HepG2 (cell line): ENCODE results near the gene IL2RA. TPM values are rescaled to one million over a fixed set of nuclear protein-coding genes. Genes with fewer than 3 reads are reported as not detected.

ENCODE experiments used
- AGO2 ChIP-seq: fragments of 200-400 bp; formaldehyde crosslinking; optimal IDR thresholded peaks from 2 replicates; pipeline ENCODE3; 2017; ENCODE audit warnings: mild to moderate bottlenecking, low read depth, low read length, moderate library complexity
- CBX5 ChIP-seq: sonication (generic); formaldehyde crosslinking; IDR thresholded peaks from 2 replicates; pipeline ENCODE4 v1.4.0; 2020; ENCODE audit warnings: missing genetic modification reagents, borderline replicate concordance
- CERS6 ChIP-seq: sonication (generic); formaldehyde crosslinking; IDR thresholded peaks from 2 replicates; pipeline ENCODE4 v1.5.0; 2020; ENCODE audit warnings: missing genetic modification reagents
- ELK4 ChIP-seq: sonication (generic); formaldehyde crosslinking; IDR thresholded peaks from 2 replicates; pipeline ENCODE4 v1.9.0; 2021; ENCODE audit warnings: missing genetic modification reagents, borderline replicate concordance
- FOXJ3 ChIP-seq: sonication (generic); formaldehyde crosslinking; IDR thresholded peaks from 2 replicates; pipeline ENCODE4 v1.4.0; 2020; ENCODE audit warnings: missing genetic modification reagents, mild to moderate bottlenecking, borderline replicate concordance
- GABPB1 ChIP-seq: IDR thresholded peaks from 2 replicates; pipeline ENCODE4 v1.6.1; 2016; ENCODE audit warnings: mild to moderate bottlenecking, missing genetic modification reagents, moderate library complexity, missing compliant biosample characterization
- HOXA5 ChIP-seq: sonication (generic); formaldehyde crosslinking; IDR thresholded peaks from 2 replicates; pipeline ENCODE4 v1.4.0; 2020; ENCODE audit warnings: missing genetic modification reagents
- IKZF4 ChIP-seq: sonication (generic); formaldehyde crosslinking; IDR thresholded peaks from 2 replicates; pipeline ENCODE4 v1.5.1; 2020; ENCODE audit warnings: borderline replicate concordance, mild to moderate bottlenecking, low read depth, missing genetic modification reagents; ENCODE audit errors: not compliant biosample characterization
- MAX ChIP-seq: IDR thresholded peaks from 2 replicates; pipeline ENCODE4 v1.6.1; 2012; ENCODE audit warnings: inconsistent platforms
- PBX2 ChIP-seq: IDR thresholded peaks from 2 replicates; pipeline ENCODE4 v1.6.1; 2016; ENCODE audit warnings: control low read depth
- PLSCR1 ChIP-seq: sonication (generic); formaldehyde crosslinking; IDR thresholded peaks from 2 replicates; pipeline ENCODE4 v1.5.0; 2020; ENCODE audit warnings: missing genetic modification reagents, mild to moderate bottlenecking, borderline replicate concordance
- PRMT3 ChIP-seq: sonication (generic); formaldehyde crosslinking; IDR thresholded peaks from 2 replicates; pipeline ENCODE4 v1.8.1; 2022; ENCODE audit warnings: low read depth, mild to moderate bottlenecking, moderate library complexity, missing genetic modification reagents, borderline replicate concordance
- STAT5B ChIP-seq: sonication (generic); formaldehyde crosslinking; IDR thresholded peaks from 2 replicates; pipeline ENCODE4 v1.4.0; 2020; ENCODE audit warnings: missing genetic modification reagents
- TRIM22 ChIP-seq: fragments of 450-650 bp; IDR thresholded peaks from 2 replicates; pipeline ENCODE4 v1.6.1; 2017
- ZFAT ChIP-seq: sonication (generic); formaldehyde crosslinking; conservative IDR thresholded peaks from 2 replicates; pipeline ENCODE4 v1.8.1; 2023; ENCODE audit warnings: missing genetic modification reagents, inconsistent platforms
- ZFP62 ChIP-seq: sonication (generic); formaldehyde crosslinking; IDR thresholded peaks from 2 replicates; pipeline ENCODE4 v1.4.0; 2020; ENCODE audit warnings: missing genetic modification reagents
- ZFP82 ChIP-seq: sonication (generic); formaldehyde crosslinking; IDR thresholded peaks from 2 replicates; pipeline ENCODE4 v1.5.1; 2020; ENCODE audit warnings: mild to moderate bottlenecking, missing genetic modification reagents, borderline replicate concordance
- ZNF547 ChIP-seq: sonication (generic); formaldehyde crosslinking; IDR thresholded peaks from 2 replicates; pipeline ENCODE4 v1.5.1; 2020; ENCODE audit warnings: mild to moderate bottlenecking, missing genetic modification reagents
- ZNF562 ChIP-seq: sonication (generic); formaldehyde crosslinking; IDR thresholded peaks from 2 replicates; pipeline ENCODE4 v1.8.0; 2022; ENCODE audit warnings: missing genetic modification reagents, borderline replicate concordance
- ZNF703 ChIP-seq: sonication (generic); formaldehyde crosslinking; IDR thresholded peaks from 2 replicates; pipeline ENCODE4 v1.5.1; 2020; ENCODE audit warnings: missing genetic modification reagents, mild to moderate bottlenecking, moderate library complexity, borderline replicate concordance
- ZNF749 ChIP-seq: sonication (generic); formaldehyde crosslinking; IDR thresholded peaks from 2 replicates; pipeline ENCODE4 v1.8.0; 2022; ENCODE audit warnings: mild to moderate bottlenecking, missing genetic modification reagents, moderate library complexity, borderline replicate concordance
- ZNF879 ChIP-seq: sonication (generic); formaldehyde crosslinking; IDR thresholded peaks from 2 replicates; pipeline ENCODE4 v1.8.1; 2023; ENCODE audit warnings: missing genetic modification reagents
- polyA plus RNA-seq, 8 experiments: library from polyadenylated mRNA; depleted of rRNA in 3 of 8; stranded (reverse) in 7 of 8; unstranded in 1 of 8; fragments of >200 nt; fragmentation: Illumina TruSeq in 4 of 8; extraction: Trizol in 4 of 8; gene quantifications; 2 replicates each; pipeline versions ENCODE4 v1.2.1 to v1.2.3, GENCODE V29; 2011 to 2016; ENCODE audit warnings: low read depth in 4 of 8, missing spikeins in 1 of 8, mixed read lengths in 1 of 8; ENCODE audit not compliant: insufficient read depth in 1 of 8
- total RNA-seq, 5 experiments: library from RNA; depleted of rRNA; stranded (reverse); fragments of >200 nt; fragmentation: Illumina TruSeq; extraction: Trizol; gene quantifications; 2 replicates each; pipeline ENCODE4 v1.2.3, GENCODE V29; 2016; ENCODE audit warnings: low read depth in 1 of 5

IL2RA gene
- total and polyA plus RNA-seq, 2 of the 13 experiments (the other 11 are each of a cell fraction or from before 2014, with no cell fraction given): not detected

GRCh38 chr10:5968681-5969453 lies 93.3 kb downstream of the IL2RA start (continued):
- TF ChIP-seq ZNF749 (CRISPR knock-in tag) (no peak), PBX2 (CRISPR knock-in tag) (no peak), PLSCR1 (CRISPR knock-in tag) (no peak), AGO2 (no peak), CERS6 (CRISPR knock-in tag) (no peak), CBX5 (CRISPR knock-in tag) (no peak), IKZF4 (CRISPR knock-in tag) (no peak), ZNF703 (CRISPR knock-in tag) (no peak), GABPB1 (peak; percentile 74), ZFP82 (CRISPR knock-in tag) (peak; percentile 98; the same call in 1 of the 2 replicates), ZNF879 (CRISPR knock-in tag) (no peak), PRMT3 (CRISPR knock-in tag) (0 out of 2 replicates have a peak, but pooled peaks have one; percentile 31), ZNF547 (peak; percentile 86; the same call in 1 of the 2 replicates), FOXJ3 (peak; percentile 89; the same call in 1 of the 2 replicates), MAX (peak; percentile 97), HOXA5 (CRISPR knock-in tag) (no peak), ELK4 (CRISPR knock-in tag) (no peak), ZFP62 (CRISPR knock-in tag) (no peak), ZFAT (CRISPR knock-in tag) (no peak), TRIM22 (no peak), STAT5B (CRISPR knock-in tag) (no peak), ZNF562 (CRISPR knock-in tag) (no peak)
